Measurements from ENCODE around the gene RNF144A. TPM values are rescaled to one million over a fixed set of nuclear protein-coding genes. Genes with fewer than 3 reads are reported as not detected.

The RNF144A gene
- total and polyA plus RNA-seq, 2 of the 13 experiments (the other 11 are each of a cell fraction or from before 2014, with no cell fraction given) = 13.9 to 16.5 TPM

GRCh38 chr2:7016148-7016547 lies 98.9 kb downstream of the RNF144A start:
- in situ Hi-C loops (cut with HindIII; ENCODE audit: extremely low pct_ligation_motif_present, low pct_unique_long_range_greater_than_20kb) = no loop called here
- Histone ChIP-seq H3K9ac (ENCODE audit: insufficient read depth, low read depth, low read length) (no peak overlapping the region), H3K27me3 (ENCODE audit: control insufficient read depth in 1 of 2, insufficient read depth in 2 of 2, low read length in 2 of 2) (no peaks in the 10 kb centered on the region), H3K4me2 (ENCODE audit: low read depth, low read length) (no peak overlapping the region), H3K4me1 (ENCODE audit: insufficient read depth, low read length) (no peaks in the 10 kb centered on the region), H3K36me3 (replicated peaks in 1 of 2; ENCODE audit: control insufficient read depth in 1 of 2, insufficient read depth in 2 of 2, low read length in 2 of 2) (peaks cover 8 to 22% of the 10 kb centered on the region in 2 experiments), H3K4me3 (replicated peaks in 1 of 3; ENCODE audit: insufficient read depth in 1 of 3, low read depth in 2 of 3, low read length in 3 of 3) (no peak overlapping the region), H4K20me1 (ENCODE audit: insufficient read depth, low read length) (no peaks in the 10 kb centered on the region), H3K79me2 (ENCODE audit: insufficient read depth, low read length) (no peaks in the 10 kb centered on the region), H3K9me3 (ENCODE audit: low read length) (no peaks in the 10 kb centered on the region), H2AFZ (ENCODE audit: low read length) (no peak overlapping the region), H3K27ac (ENCODE audit: extremely low read length, insufficient read depth, low read length) (no peak overlapping the region)
- ChIA-PET CTCF (ENCODE audit: low intra/inter-chr PET ratio, low total read pairs) (no interaction called here), POLR2A (no interaction called here)
- ATAC-seq (no peak), FAIRE-seq (no peak), DNase-seq (ENCODE audit: low spot score) (no peak)
- no peak for TF ChIP-seq ZBTB25 (CRISPR knock-in tag; IDR thresholded peaks at IDR 0.05)
- TF ChIP-seq ZNF770 (CRISPR knock-in tag; IDR thresholded peaks at IDR 0.05) = no peak
- no peak for TF ChIP-seq KMT2B (CRISPR knock-in tag; IDR thresholded peaks at IDR 0.05)
- no peak for TF ChIP-seq ZNF772 (CRISPR knock-in tag; IDR thresholded peaks at IDR 0.05)
- no peak for TF ChIP-seq NR0B2 (CRISPR knock-in tag; IDR thresholded peaks at IDR 0.05)
- no peak for TF ChIP-seq IRX3 (CRISPR knock-in tag; IDR thresholded peaks at IDR 0.05; ENCODE audit: borderline replicate concordance, low read depth)
- no peak for TF ChIP-seq RFX3 (CRISPR knock-in tag; IDR thresholded peaks at IDR 0.05)
- TF ChIP-seq ZNF510 (CRISPR knock-in tag; IDR thresholded peaks at IDR 0.05; ENCODE audit: low read depth) = no peak
- TF ChIP-seq ZNF841 (CRISPR knock-in tag; IDR thresholded peaks at IDR 0.05; ENCODE audit: borderline replicate concordance) = no peak
- no peak for TF ChIP-seq FOXM1 (CRISPR knock-in tag; IDR thresholded peaks at IDR 0.05)
- no peak for TF ChIP-seq ZNF142 (CRISPR knock-in tag; IDR thresholded peaks at IDR 0.05)
- WGBS (ENCODE audit: low lambda C conversion rate) = 90% methylated on average over 3 of the region's 3 CpGs
- no TSS peak for BruUV-seq (replicated peaks)
- intact Hi-C loops (cut with micrococcal nuclease; ENCODE audit: unreplicated experiment) = no loop called here

All from HepG2 (cell line).